H9 (cell line): Measurements from ENCODE around the gene NDUFB11. TPM values are rescaled to one million over a fixed set of nuclear protein-coding genes. Genes with fewer than 3 reads are reported as not detected.

ENCODE experiments used
- DNase-seq: peaks from one replicate; pipeline ENCODE4 v3.0.0-alpha.2; 2017
- H2AFZ ChIP-seq: one replicate; pipeline ENCODE4 v1.6.1; 2013; ENCODE audit warnings: mild to moderate bottlenecking, low read length, control low read depth, moderate library complexity
- H2AK5ac ChIP-seq: 2 replicates; pipeline ENCODE4 v1.6.1; 2013; ENCODE audit warnings: low read length, control low read depth, mixed read lengths; ENCODE audit not compliant: insufficient read length
- H2BK120ac ChIP-seq: one replicate; pipeline ENCODE4 v1.6.1; 2013; ENCODE audit warnings: low read depth, mild to moderate bottlenecking, low read length, control low read depth, inconsistent platforms; ENCODE audit not compliant: poor library complexity, severe bottlenecking
- H2BK12ac ChIP-seq: 2 replicates; pipeline ENCODE4 v1.6.1; 2013; ENCODE audit warnings: low read length, control low read depth, mixed read lengths, low read depth; ENCODE audit not compliant: insufficient read length
- H2BK15ac ChIP-seq: 2 replicates; pipeline ENCODE4 v1.6.1; 2013; ENCODE audit warnings: low read depth, low read length, control low read depth
- H2BK20ac ChIP-seq: one replicate; pipeline ENCODE4 v1.6.1; 2013; ENCODE audit warnings: low read depth, mild to moderate bottlenecking, low read length, control low read depth, inconsistent platforms; ENCODE audit not compliant: poor library complexity, severe bottlenecking
- H2BK5ac ChIP-seq: 2 replicates; pipeline ENCODE4 v1.6.1; 2013; ENCODE audit warnings: low read length, control low read depth, mixed read lengths; ENCODE audit not compliant: insufficient read length
- H3K14ac ChIP-seq: 2 replicates; pipeline ENCODE4 v1.6.1; 2013; ENCODE audit warnings: low read length, control low read depth; ENCODE audit not compliant: insufficient read depth
- H3K18ac ChIP-seq: 2 replicates; pipeline ENCODE4 v1.6.1; 2013; ENCODE audit warnings: low read depth, mild to moderate bottlenecking, mixed read lengths, low read length, control low read depth; ENCODE audit not compliant: insufficient read length
- H3K23ac ChIP-seq: 2 replicates; pipeline ENCODE4 v1.6.1; 2013; ENCODE audit warnings: low read length, control low read depth, mixed read lengths, low read depth; ENCODE audit not compliant: insufficient read length
- H3K23me2 ChIP-seq: 2 replicates; pipeline ENCODE4 v1.6.1; 2013; ENCODE audit warnings: low read depth, mild to moderate bottlenecking, mixed read lengths, low read length, control low read depth; ENCODE audit not compliant: insufficient read length, poor library complexity, severe bottlenecking
- H3K27ac ChIP-seq: 2 replicates; pipeline ENCODE4 v1.5.1; 2013; ENCODE audit warnings: low read length, control low read depth, mixed read lengths, low read depth; ENCODE audit not compliant: insufficient read length
- H3K27me3 ChIP-seq: 2 replicates; pipeline ENCODE4 v1.6.1; 2013; ENCODE audit warnings: low read length, control low read depth, inconsistent platforms; ENCODE audit not compliant: insufficient read depth
- H3K4ac ChIP-seq: 2 replicates; pipeline ENCODE4 v1.6.1; 2013; ENCODE audit warnings: low read depth, mild to moderate bottlenecking, control low read depth, inconsistent platforms, low read length, moderate library complexity
- H3K4me1 ChIP-seq: 2 replicates; pipeline ENCODE4 v1.6.1; 2013; ENCODE audit warnings: low read length, control low read depth, inconsistent platforms; ENCODE audit not compliant: insufficient read depth
- H3K4me2 ChIP-seq: 2 replicates; pipeline ENCODE4 v1.6.1; 2013; ENCODE audit warnings: low read length, control low read depth, mixed read lengths; ENCODE audit not compliant: insufficient read length, insufficient read depth
- H3K56ac ChIP-seq: 2 replicates; pipeline ENCODE4 v1.6.1; 2013; ENCODE audit warnings: low read depth, mild to moderate bottlenecking, mixed read lengths, low read length, control low read depth; ENCODE audit not compliant: insufficient read length
- H3K79me1 ChIP-seq: 2 replicates; pipeline ENCODE4 v1.6.1; 2013; ENCODE audit warnings: low read depth, mild to moderate bottlenecking, moderate library complexity, low read length, control low read depth, inconsistent platforms; ENCODE audit not compliant: insufficient read depth, poor library complexity, severe bottlenecking
- H3K79me2 ChIP-seq: 2 replicates; pipeline ENCODE4 v1.6.1; 2013; ENCODE audit warnings: low read length, control low read depth, inconsistent platforms; ENCODE audit not compliant: insufficient read depth
- H3K9ac ChIP-seq: 2 replicates; pipeline ENCODE4 v1.6.1; 2013; ENCODE audit warnings: low read length, control low read depth, mixed read lengths; ENCODE audit not compliant: insufficient read length; ENCODE audit errors: extremely low read depth
- H3K9me3 ChIP-seq: one replicate; pipeline ENCODE4 v1.6.1; 2013; ENCODE audit warnings: low read depth, low read length, inconsistent platforms; ENCODE audit not compliant: control insufficient read depth
- H3T11ph ChIP-seq: one replicate; pipeline ENCODE4 v1.6.1; 2013; ENCODE audit warnings: mild to moderate bottlenecking, low read length, control low read depth, inconsistent platforms
- H4K20me1 ChIP-seq: one replicate; pipeline ENCODE4 v1.6.1; 2013; ENCODE audit not compliant: control insufficient read depth, insufficient read length, insufficient read depth
- H4K5ac ChIP-seq: 2 replicates; pipeline ENCODE4 v1.6.1; 2013; ENCODE audit warnings: low read depth, mild to moderate bottlenecking, mixed read lengths, low read length, control low read depth; ENCODE audit not compliant: insufficient read length
- H4K8ac ChIP-seq: replicated peaks from 2 replicates; pipeline ENCODE4 v1.6.1; 2013; ENCODE audit warnings: low read length, control low read depth, mixed read lengths, low read depth; ENCODE audit not compliant: insufficient read length
- H4K91ac ChIP-seq: 2 replicates; pipeline ENCODE4 v1.6.1; 2013; ENCODE audit warnings: low read depth, mild to moderate bottlenecking, moderate library complexity, mixed read lengths, low read length, control low read depth; ENCODE audit not compliant: insufficient read length
- H3K27ac Mint-ChIP-seq, 3 experiments: 2 replicates in 2 of 3; 3 replicates in 1 of 3; pipeline ENCODE4 v1.8.0; 2020 to 2021; ENCODE audit warnings: mixed read lengths in 3 of 3, mild to moderate bottlenecking in 1 of 3, moderate library complexity in 1 of 3
- H3K27me3 Mint-ChIP-seq: 2 replicates; pipeline ENCODE4 v1.8.0; 2021; ENCODE audit warnings: low read depth, mild to moderate bottlenecking, moderate library complexity, mixed read lengths
- H3K36me3 Mint-ChIP-seq, 3 experiments: 2 replicates in 2 of 3; 3 replicates in 1 of 3; pipeline ENCODE4 v1.8.0; 2020 to 2021; ENCODE audit warnings: low read depth in 3 of 3, mixed read lengths in 3 of 3; ENCODE audit not compliant: insufficient read depth in 1 of 3
- H3K4me1 Mint-ChIP-seq, 2 experiments: 2 replicates each; pipeline ENCODE4 v1.8.0; 2020; ENCODE audit warnings: mixed read lengths in 2 of 2
- H3K4me3 Mint-ChIP-seq, 2 experiments: 2 replicates in 1 of 2; 3 replicates in 1 of 2; pipeline ENCODE4 v1.8.0; 2020 to 2021; ENCODE audit warnings: mild to moderate bottlenecking in 2 of 2, mixed read lengths in 2 of 2, moderate library complexity in 1 of 2
- H3K9me3 Mint-ChIP-seq, 2 experiments: 2 replicates in 1 of 2; 3 replicates in 1 of 2; pipeline ENCODE4 v1.8.0; 2020; ENCODE audit warnings: mild to moderate bottlenecking in 2 of 2, mixed read lengths in 2 of 2, moderate library complexity in 1 of 2
- WGBS: extraction: QIAGEN DNeasy Blood & Tissue Kit; methylation state at CpG from one replicate; pipeline ENCODE4 v1.1.7; 2013; ENCODE audit warnings: missing lambda C conversion rate, low lambda C conversion rate, mixed read lengths; ENCODE audit not compliant: insufficient read length; ENCODE audit errors: extremely low coverage; 5-methylcytosine and 5-hydroxymethylcytosine counted together
- total RNA-seq: library from RNA; stranded (reverse); gene quantifications from 2 replicates; pipeline ENCODE4 v1.2.1, GENCODE V29; 2021
- TF ChIP-seq, protein P1 (sequence below): fragments of 200-600 bp; sonication (generic); conservative IDR thresholded peaks from 3 replicates; pipeline ENCODE4 v1.8.0; 2021; ENCODE audit warnings: antibody characterized with exemption, mild to moderate bottlenecking

Gene NDUFB11
- total RNA-seq, 1 experiment from 2014 or later = 100 TPM

DNA sequence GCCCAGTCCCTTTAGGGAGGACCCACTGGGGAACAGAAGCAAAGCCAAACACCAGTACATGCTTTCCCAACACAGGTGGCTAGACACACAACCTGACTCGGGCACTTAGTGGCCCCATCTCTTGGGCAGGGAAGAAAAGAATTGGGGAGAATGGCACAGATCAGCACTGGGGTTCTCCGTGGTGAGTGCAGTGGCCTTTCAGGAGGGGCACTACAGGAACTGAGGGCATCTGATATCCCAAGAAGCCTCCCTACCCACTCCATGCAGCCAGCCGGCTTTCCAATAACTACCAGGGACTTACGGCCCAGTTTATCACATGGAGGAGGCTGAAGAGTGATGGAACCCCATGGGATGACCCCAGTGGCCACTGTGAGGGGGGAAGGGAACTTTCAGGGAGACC, 43.3 kb downstream of the NDUFB11 start:
- Mint-ChIP-seq H3K4me3 (no peak overlapping the region), H3K36me3 (peaks cover 0 to 11% (median 4%) of the 10 kb centered on the region in 3 experiments; a peak in 5 of 7 replicates), H3K27ac (no peak overlapping the region), H3K27me3 (peaks cover 1% of the 10 kb centered on the region; the same call in 1 of the 2 replicates), H3K4me1 (peaks cover 4 to 5% of the 10 kb centered on the region in 2 experiments), H3K9me3 (peaks cover 61% of the 10 kb centered on the region in 2 experiments)
- no peak overlapping the region for H3K4ac ChIP-seq
- H3K79me2 ChIP-seq = no peaks in the 10 kb centered on the region; the same call in 1 of the 2 replicates
- DNase-seq = no peak
- no peak overlapping the region for H2BK12ac ChIP-seq
- H3K27ac ChIP-seq = no peak overlapping the region
- no peak overlapping the region for H2BK5ac ChIP-seq
- no peaks in the 10 kb centered on the region for H3K23me2 ChIP-seq
- WGBS = no CpG with 5 or more reads among the region's 4 CpGs
- H3K9me3 ChIP-seq = peaks cover 14% of the 10 kb centered on the region
- TF ChIP-seq, protein P1, sequence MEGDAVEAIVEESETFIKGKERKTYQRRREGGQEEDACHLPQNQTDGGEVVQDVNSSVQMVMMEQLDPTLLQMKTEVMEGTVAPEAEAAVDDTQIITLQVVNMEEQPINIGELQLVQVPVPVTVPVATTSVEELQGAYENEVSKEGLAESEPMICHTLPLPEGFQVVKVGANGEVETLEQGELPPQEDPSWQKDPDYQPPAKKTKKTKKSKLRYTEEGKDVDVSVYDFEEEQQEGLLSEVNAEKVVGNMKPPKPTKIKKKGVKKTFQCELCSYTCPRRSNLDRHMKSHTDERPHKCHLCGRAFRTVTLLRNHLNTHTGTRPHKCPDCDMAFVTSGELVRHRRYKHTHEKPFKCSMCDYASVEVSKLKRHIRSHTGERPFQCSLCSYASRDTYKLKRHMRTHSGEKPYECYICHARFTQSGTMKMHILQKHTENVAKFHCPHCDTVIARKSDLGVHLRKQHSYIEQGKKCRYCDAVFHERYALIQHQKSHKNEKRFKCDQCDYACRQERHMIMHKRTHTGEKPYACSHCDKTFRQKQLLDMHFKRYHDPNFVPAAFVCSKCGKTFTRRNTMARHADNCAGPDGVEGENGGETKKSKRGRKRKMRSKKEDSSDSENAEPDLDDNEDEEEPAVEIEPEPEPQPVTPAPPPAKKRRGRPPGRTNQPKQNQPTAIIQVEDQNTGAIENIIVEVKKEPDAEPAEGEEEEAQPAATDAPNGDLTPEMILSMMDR = no peak
- no peaks in the 10 kb centered on the region; the same call in 1 of the 2 replicates for H3K4me1 ChIP-seq
- no peak overlapping the region for H2BK15ac ChIP-seq
- H4K20me1 ChIP-seq = no peaks in the 10 kb centered on the region
- no peaks in the 10 kb centered on the region for H3K27me3 ChIP-seq
- no peak overlapping the region for H3K9ac ChIP-seq
- no peak overlapping the region for H3K56ac ChIP-seq
- H4K8ac ChIP-seq = no peak overlapping the region
- no peak overlapping the region for H3T11ph ChIP-seq
- H3K14ac ChIP-seq = no peak overlapping the region
- no peak overlapping the region for H2AK5ac ChIP-seq
- no peak overlapping the region for H3K4me2 ChIP-seq
- H3K18ac ChIP-seq = no peak overlapping the region
- no peak overlapping the region for H4K91ac ChIP-seq
- no peak overlapping the region for H2BK120ac ChIP-seq
- no peak overlapping the region for H2AFZ ChIP-seq
- H4K5ac ChIP-seq = no peak overlapping the region
- H2BK20ac ChIP-seq = no peak overlapping the region
- H3K23ac ChIP-seq = no peak overlapping the region
- no peaks in the 10 kb centered on the region for H3K79me1 ChIP-seq
